Colonic mucosa (tissue), 4 donors: ENCODE data around the gene FAM110A. TPM values are rescaled to one million over a fixed set of nuclear protein-coding genes. Genes with fewer than 3 reads are reported as not detected.

Experiments
- DNase-seq: peaks from one replicate; pipeline ENCODE4 v3.0.0-alpha.2; 2020
- H3K27ac ChIP-seq: fragments of 200-600 bp; one replicate; pipeline ENCODE4 v1.8.0; 2021
- H3K27me3 ChIP-seq: fragments of 200-600 bp; one replicate; pipeline ENCODE4 v1.8.0; 2021
- H3K36me3 ChIP-seq: fragments of 200-600 bp; one replicate; pipeline ENCODE4 v1.8.0; 2021
- H3K4me1 ChIP-seq: fragments of 200-600 bp; one replicate; pipeline ENCODE4 v1.8.0; 2021; ENCODE audit warnings: mild to moderate bottlenecking
- H3K4me3 ChIP-seq: fragments of 200-600 bp; one replicate; pipeline ENCODE4 v1.8.0; 2021
- H3K9ac ChIP-seq, 2 donors: one replicate each; pipeline ENCODE4 v1.7.0; 2013; ENCODE audit warnings: control low read depth in 2 of 2, low read depth in 2 of 2, low read length in 2 of 2
- H3K9me3 ChIP-seq: fragments of 200-600 bp; one replicate; pipeline ENCODE4 v1.8.0; 2021
- intact Hi-C: fragments of 100-400 bp; cut with DNase I; formaldehyde crosslinking; loops from one replicate; pipeline ENCODE4 v1.14.1; 2022
- total RNA-seq, 2 donors: library from RNA; stranded (reverse); fragmentation: NEBNext Ultra II Directional in 1 of 2; extraction: Animal tissue kit (Norgen Biotek cat#: 25700) in 1 of 2; gene quantifications; one replicate each; pipeline ENCODE4 v1.2.1, GENCODE V29; 2021
- TF ChIP-seq, protein P1 (sequence below): fragments of 200-600 bp; IDR thresholded peaks from one replicate; pipeline ENCODE4 v1.8.0; 2022; ENCODE audit warnings: antibody characterized with exemption, mild to moderate bottlenecking
- donor health status: healthy.
- donor health status: DM: no; HTN: no; CAD: no.
- donor health status: DM: no; HTN: no; CAD: no.

The FAM110A gene
- total RNA-seq, 2 donors from 2014 or later = 13.0 to 19.7 TPM

DNA sequence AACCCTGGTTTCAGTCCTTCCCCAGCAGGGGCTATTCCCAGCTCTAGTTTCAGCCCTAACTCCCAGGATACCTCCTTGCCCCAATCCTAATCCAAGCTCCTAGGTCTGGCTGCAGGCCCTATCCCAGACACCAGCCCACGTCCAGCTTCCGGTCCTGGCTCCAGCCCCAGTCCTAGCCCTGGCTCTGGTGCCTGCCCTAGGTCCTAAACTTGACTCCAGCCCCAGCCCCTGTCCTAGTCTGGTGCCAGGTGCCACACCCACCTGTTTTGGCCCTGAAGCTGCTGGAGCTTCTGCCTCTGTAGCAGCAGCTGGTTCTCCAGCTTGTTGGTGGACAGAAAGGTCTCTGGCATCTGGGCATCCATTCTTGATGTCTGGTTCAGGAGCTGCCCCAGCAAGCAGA is 54.5 kb downstream of the FAM110A start:
- Histone ChIP-seq H3K27ac (no peak overlapping the region), H3K9me3 (no peaks in the 10 kb centered on the region), H3K4me3 (no peak overlapping the region), H3K9ac (no peak overlapping the region), H3K36me3 (no peaks in the 10 kb centered on the region), H3K4me1 (no peaks in the 10 kb centered on the region), H3K27me3 (no peaks in the 10 kb centered on the region)
- intact Hi-C loops = no loop called here
- no peak for DNase-seq
- TF ChIP-seq, protein P1, sequence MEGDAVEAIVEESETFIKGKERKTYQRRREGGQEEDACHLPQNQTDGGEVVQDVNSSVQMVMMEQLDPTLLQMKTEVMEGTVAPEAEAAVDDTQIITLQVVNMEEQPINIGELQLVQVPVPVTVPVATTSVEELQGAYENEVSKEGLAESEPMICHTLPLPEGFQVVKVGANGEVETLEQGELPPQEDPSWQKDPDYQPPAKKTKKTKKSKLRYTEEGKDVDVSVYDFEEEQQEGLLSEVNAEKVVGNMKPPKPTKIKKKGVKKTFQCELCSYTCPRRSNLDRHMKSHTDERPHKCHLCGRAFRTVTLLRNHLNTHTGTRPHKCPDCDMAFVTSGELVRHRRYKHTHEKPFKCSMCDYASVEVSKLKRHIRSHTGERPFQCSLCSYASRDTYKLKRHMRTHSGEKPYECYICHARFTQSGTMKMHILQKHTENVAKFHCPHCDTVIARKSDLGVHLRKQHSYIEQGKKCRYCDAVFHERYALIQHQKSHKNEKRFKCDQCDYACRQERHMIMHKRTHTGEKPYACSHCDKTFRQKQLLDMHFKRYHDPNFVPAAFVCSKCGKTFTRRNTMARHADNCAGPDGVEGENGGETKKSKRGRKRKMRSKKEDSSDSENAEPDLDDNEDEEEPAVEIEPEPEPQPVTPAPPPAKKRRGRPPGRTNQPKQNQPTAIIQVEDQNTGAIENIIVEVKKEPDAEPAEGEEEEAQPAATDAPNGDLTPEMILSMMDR = no peak

DNA sequence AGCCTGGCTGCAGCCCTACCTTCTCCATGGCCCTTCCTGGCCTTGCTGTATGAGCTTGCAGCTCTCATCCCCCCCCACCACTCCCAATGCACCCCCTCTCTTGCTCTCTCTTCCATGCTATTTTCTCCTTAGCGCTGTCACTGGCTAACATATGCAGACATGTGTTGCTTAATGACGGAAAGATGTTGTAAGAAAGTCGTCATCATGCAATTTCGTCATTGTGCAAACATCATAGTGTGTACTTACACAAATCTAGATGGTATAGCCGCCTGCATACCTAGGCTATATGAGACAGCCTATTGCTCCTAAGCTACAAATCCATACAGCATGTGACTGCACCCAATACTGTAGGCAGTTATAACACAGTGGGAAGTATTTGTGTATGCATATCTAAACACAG is 55.6 kb downstream of the FAM110A start:
- TF ChIP-seq, protein P1 = no peak
- no peaks in the 10 kb centered on the region for H3K27me3 ChIP-seq

DNA sequence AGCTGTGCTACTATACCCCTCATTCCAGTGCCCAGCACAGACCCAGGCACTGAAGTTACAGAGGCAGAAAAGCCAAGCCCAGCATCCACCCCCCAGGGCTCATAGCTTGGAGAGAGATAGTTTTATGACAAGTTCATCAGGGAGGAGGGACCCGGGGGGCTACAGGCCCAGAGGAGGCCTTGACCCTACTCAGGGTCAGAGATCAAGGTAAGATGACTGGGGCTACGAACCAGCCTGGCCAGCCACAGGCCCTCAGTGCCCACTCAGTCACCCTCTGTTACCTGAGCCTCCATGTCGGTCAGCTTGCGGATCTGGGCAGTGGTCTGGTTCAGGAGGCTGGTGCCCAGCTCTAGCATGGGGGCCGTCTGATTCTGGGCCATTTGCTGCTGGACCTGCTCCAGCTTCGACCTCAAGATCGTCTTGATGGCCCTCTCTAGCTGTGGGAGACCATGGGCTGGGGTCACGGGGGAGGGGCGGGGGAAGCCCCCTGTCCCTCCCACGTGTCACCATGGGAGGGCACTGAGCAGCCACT is 56.5 kb downstream of the FAM110A start:
- H3K27ac ChIP-seq = no peak overlapping the region
- no peak for DNase-seq
- H3K27me3 ChIP-seq = no peaks in the 10 kb centered on the region
- no peaks in the 10 kb centered on the region for H3K4me1 ChIP-seq
- no peak overlapping the region for H3K4me3 ChIP-seq
- H3K36me3 ChIP-seq = no peaks in the 10 kb centered on the region
- intact Hi-C loops = no loop called here
- H3K9ac ChIP-seq = no peak overlapping the region
- no peaks in the 10 kb centered on the region for H3K9me3 ChIP-seq
- TF ChIP-seq, protein P1 = no peak

More for the DNA sequence above, 55.6 kb downstream of the FAM110A start:
- H3K4me3 ChIP-seq = no peak overlapping the region
- intact Hi-C loops = no loop called here
- H3K27ac ChIP-seq = no peak overlapping the region
- no peaks in the 10 kb centered on the region for H3K4me1 ChIP-seq
- no peaks in the 10 kb centered on the region for H3K9me3 ChIP-seq
- H3K36me3 ChIP-seq = no peaks in the 10 kb centered on the region
- H3K9ac ChIP-seq = no peak overlapping the region
- DNase-seq = no peak

DNA sequence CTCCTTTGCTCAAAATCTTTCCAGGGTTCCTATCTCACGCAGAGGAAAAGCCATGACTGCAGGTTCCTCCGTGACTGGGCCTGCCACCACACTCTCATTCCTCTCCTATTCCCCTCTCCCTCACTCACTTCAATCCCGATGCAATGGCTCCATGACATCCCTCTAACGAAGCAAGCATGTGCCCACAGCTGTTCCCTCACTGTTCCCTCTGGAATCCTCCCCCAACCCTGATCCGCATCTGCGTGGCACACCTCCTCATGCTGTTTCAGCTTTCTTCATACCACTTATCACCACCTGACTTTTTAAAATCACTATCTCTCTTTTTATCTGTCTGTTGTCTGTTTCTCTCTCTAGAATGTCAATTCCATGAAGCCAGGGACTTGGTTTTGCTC is 57.1 kb downstream of the FAM110A start:
- intact Hi-C loops = no loop called here
- H3K4me3 ChIP-seq = no peak overlapping the region
- TF ChIP-seq, protein P1 = no peak
- H3K9me3 ChIP-seq = no peaks in the 10 kb centered on the region
- DNase-seq = no peak
- H3K27me3 ChIP-seq = no peaks in the 10 kb centered on the region
- H3K27ac ChIP-seq = no peak overlapping the region
- no peaks in the 10 kb centered on the region for H3K36me3 ChIP-seq
- H3K9ac ChIP-seq = no peak overlapping the region
- no peaks in the 10 kb centered on the region for H3K4me1 ChIP-seq

DNA sequence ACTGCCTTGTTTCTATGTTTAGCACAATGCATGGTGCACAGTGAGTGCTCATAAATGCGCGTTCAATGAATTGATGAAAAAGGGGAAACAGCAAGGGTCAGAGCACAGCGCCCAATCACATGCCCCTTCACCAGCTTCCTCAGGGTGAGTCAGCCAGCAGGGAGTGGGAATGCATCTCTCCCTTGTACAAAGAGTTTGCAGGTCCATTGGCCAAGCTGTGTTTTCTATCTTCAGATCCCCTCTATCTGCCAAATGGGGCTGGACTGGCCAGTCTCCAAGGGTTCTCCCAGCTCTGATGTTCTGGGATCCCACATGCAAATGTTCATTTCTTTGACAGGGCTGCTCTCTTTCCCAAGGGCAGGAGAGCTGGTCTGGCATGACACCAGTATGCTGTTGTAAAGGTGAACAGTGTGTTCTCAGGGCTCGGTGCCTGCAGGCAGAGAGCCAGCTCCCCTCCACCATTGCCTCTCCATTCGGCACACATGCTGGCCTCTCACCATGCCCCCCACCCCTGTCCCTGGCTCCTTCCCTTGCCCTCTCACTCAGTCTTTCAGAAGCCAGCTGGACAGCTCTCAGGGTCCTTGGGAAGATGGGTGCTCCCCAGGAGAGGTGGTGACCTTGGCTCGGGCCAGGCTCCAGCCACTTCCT is 57.7 kb downstream of the FAM110A start:
- Histone ChIP-seq H3K36me3 (no peaks in the 10 kb centered on the region), H3K27me3 (no peaks in the 10 kb centered on the region), H3K9me3 (no peaks in the 10 kb centered on the region), H3K4me3 (no peak overlapping the region), H3K27ac (no peak overlapping the region), H3K9ac (no peak overlapping the region), H3K4me1 (no peaks in the 10 kb centered on the region)
- no peak for DNase-seq
- TF ChIP-seq, protein P1 = no peak
- intact Hi-C loops = no loop called here
